GM13977 (cell line): Measurements from ENCODE around the gene MYO1C.
"Not testable (repeated sequence)": the region's sequence is repeated elsewhere in the genome, so short reads cannot be mapped to it uniquely, and the experiment has no call there.

Source experiments
- DNase-seq: peaks from one replicate; pipeline ENCODE4 v3.0.0; 2012; ENCODE audit warnings: low spot score
- in situ Hi-C: fragments of 300-500 bp; cut with MboI; formaldehyde crosslinking; loops from one replicate; pipeline ENCODE4 v1.12.0; 2022; ENCODE audit warnings: low sequenced_read_pairs, low pct_unique_long_range_greater_than_20kb, mixed read lengths, inconsistent platforms; ENCODE audit not compliant: unreplicated experiment
- TF ChIP-seq, protein P1 (sequence below): IDR thresholded peaks from 2 replicates; pipeline ENCODE4 v1.5.1; 2012; ENCODE audit warnings: mild to moderate bottlenecking, control low read depth; ENCODE audit not compliant: insufficient read depth; ENCODE audit errors: extremely low read depth, missing control alignments

MYO1C gene

DNA sequence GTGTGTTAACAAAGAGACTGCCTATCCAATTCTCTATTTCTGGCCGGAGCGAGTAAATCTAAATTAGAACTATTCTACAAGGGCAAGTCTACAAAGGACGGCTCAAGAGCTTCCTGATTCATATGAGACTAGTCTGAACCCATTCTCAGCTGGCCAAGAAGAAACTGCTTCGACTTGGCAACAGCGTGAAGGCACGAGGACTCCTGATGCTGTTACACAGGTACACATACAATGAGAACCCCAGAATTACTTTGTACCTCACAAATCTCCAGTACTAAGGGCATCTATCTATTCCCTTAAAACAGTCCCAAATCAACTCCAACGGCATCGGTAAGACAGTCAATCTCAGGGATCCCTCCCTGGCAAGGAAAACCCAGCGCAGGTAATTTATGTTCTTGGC, 37.9 kb downstream of the MYO1C start:
- TF ChIP-seq, protein P1, sequence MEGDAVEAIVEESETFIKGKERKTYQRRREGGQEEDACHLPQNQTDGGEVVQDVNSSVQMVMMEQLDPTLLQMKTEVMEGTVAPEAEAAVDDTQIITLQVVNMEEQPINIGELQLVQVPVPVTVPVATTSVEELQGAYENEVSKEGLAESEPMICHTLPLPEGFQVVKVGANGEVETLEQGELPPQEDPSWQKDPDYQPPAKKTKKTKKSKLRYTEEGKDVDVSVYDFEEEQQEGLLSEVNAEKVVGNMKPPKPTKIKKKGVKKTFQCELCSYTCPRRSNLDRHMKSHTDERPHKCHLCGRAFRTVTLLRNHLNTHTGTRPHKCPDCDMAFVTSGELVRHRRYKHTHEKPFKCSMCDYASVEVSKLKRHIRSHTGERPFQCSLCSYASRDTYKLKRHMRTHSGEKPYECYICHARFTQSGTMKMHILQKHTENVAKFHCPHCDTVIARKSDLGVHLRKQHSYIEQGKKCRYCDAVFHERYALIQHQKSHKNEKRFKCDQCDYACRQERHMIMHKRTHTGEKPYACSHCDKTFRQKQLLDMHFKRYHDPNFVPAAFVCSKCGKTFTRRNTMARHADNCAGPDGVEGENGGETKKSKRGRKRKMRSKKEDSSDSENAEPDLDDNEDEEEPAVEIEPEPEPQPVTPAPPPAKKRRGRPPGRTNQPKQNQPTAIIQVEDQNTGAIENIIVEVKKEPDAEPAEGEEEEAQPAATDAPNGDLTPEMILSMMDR: no peak
- in situ Hi-C loops: no loop called here
- DNase-seq: no peak

DNA sequence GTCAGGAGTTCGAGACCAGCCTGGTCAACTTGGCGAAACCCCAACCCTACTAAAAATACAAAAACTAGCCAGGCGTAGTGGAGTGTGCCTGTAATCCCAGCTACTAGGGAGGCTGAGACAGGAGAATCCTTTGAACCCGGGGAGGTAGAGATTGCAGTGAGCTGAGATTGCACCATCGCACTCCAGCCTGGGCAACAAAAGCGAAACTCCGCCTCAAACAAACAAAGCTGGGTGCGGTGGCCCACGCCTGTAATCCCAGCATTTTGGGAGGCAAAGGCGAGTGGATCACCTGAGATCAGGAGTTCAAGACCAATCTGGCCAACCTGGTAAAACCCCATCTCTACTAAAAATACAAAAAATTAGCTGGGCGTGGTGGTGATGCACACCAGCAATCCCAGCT, 38.8 kb downstream of the MYO1C start:
- DNase-seq, in situ Hi-C loops: not testable (repeated sequence)

DNA sequence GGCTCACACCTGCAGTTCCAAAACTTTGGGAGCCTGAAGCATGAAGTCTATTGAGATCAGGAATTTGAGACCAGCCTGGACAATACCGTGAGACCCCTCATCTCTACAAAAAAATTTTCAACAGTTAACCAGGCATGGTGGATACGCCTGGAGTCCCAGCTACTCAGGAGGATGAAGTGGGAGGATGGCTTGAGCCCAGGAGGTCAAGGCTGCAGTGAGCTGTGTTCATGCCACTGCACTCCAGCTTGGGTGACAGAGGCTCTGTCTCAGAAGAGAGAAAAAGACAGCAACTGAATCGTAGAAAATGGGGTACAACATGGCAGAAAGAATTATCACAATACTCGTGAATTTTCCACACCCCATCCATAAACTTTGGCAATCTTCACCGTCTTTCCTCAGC, 39.6 kb downstream of the MYO1C start:
- TF ChIP-seq, protein P1: no peak
- no peak for DNase-seq
- in situ Hi-C loops: no loop called here

DNA sequence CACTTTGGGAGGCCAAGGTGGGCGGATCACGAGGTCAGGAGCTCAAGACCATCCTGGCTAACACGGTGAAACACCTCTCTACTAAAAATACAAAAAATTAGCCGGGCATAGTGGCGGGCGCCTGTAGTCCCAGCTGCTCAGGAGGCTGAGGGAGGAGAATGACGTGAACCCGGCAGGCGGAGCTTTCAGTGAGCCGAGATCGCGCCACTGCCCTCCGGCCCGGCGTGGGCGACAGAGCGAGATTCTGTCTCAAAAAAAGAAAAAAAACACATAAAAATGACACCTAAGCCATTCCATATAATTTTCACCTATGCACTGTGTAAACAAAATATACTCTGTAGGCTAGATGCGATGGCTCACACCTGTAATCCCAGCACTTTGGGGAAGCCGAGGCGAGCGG, 42.2 kb downstream of the MYO1C start:
- in situ Hi-C loops, DNase-seq: not testable (repeated sequence)

DNA sequence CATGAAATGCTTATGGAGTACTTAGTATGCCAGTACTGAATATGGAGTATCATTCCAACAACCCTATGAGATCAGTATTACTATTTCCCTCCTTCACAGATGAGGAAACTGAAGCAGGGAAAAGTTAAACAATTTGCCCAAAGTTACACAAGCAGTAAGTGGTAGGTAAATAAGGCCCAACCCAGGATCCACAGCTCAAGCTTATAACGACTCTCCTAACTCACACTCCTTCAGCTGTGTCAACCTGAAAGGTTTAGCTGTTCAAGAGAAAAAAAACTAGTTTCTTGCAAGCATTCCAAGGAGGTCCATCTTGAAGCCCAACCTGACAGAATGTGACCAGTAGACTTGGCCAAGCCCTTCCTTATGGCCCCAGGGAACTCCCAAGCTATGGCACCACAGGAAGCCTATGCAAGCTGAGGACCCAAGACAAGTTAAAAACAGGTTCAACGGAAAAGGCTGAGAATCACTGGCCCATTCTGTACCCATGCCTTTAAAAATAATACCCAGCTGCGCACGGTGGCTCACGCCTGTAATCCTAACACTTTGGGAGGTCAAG, 43.0 kb downstream of the MYO1C start:
- in situ Hi-C loops: no loop called here
- TF ChIP-seq, protein P1: no peak
- no peak for DNase-seq

DNA sequence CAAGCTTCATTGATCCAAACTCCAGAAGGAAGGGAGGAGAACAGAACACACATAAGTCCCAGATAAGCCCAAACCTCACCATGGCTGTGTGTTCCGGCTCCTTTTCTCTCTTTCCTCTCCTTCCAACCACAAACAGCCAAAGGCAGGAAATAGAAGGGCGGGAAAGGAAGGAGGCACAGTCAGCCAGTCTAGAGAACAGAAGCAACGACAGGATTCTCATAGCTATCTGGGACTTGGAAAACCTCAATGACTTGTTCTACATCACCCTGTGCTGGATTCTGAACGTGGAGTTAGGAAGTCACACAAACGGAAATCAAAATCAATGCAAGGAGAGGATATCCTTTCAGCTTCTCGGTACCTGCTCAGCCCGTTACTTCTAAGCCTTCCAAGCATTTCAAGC, 45.4 kb downstream of the MYO1C start:
- TF ChIP-seq, protein P1: no peak
- no peak for DNase-seq
- in situ Hi-C loops: no loop called here

DNA sequence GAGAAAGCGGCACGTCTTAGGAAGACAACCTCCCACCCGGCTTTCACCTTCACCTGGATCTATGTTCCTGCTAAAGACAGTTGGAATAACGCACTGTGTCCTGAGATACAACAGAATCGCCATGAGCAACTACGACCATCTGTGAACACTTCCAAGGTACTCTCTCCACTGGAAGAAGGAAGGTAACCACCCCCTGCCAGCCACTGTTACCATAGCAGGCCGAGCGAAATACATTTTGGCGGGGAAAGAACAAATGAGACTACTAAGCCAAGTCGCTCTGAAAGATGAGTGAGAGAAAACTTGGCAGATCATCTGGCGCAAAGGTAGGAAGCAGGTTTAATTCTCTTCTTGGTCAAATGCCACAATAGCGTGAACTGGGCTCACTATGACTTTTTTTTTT, 46.3 kb downstream of the MYO1C start:
- DNase-seq: no peak
- TF ChIP-seq, protein P1: no peak

DNA sequence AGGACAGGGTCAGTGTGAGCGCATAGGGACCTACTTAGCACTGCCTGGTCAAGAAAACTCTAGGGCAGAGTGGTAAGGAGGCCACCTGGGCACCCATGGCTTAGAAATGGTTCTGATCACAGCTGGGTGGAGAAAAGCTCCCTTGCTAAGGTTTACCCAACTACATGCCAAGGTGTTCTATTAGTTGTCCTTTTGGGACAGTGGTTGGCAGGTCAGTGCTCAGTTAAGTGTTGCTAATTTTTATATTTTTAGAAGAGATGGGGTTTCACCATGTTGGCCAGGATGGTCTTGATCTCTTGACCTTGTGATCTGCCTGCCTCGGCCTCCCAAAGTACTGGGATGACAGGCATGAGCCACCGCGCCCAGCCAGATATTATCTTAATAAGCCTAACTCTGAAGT, 46.8 kb downstream of the MYO1C start:
- DNase-seq, in situ Hi-C loops: not testable (repeated sequence)

More for the DNA sequence above, 46.3 kb downstream of the MYO1C start:
- in situ Hi-C loops: no loop called here

DNA sequence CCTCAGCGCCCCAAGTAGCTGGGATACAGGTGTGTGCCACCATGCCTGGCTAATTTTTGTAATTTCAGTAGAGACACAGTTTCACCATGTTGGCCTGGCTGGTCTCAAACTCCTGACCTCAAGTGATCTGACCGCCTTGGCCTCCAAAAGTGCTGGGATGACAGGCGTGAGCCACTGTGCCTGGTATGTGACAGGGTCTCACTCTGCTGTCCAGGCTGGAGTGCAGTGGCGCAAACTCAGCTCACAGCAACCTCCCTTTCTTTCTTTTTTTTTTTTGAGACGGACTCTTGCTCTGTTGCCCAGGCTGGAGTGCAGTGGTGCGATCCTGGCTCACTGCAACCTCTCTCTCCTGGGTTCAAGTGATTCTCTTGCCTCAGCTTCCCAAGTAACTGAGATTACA, 49.8 kb downstream of the MYO1C start:
- in situ Hi-C loops, DNase-seq: not testable (repeated sequence)
